ENCODE results near the gene CBR3.

The CBR3 gene

DNA sequence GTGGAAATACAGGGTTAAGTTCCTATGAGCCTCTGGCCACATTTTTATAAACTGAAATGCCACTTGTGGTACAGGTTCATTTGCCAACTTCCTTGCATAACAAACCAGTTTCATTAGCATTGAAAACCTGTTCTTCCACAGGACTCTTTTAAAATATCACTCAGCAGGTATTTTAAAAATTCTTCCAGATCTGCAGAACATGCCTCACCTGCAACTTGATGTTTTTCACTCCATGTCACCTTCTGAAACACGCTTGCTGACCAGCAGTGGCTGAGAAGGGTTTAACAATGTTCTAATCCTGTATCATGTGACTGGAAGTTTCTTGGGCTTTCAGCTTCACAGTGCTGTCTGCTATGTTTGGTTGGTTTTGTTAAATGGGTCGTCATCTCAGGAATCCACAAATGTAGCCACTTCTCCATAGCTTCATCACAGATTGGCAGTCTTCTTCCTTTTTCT, 17.6 kb upstream of the CBR3 start:
- no peak for TF ChIP-seq CTCF (IDR thresholded peaks at IDR 0.05; ENCODE audit: borderline replicate concordance, control extremely low read depth, extremely low read depth, insufficient read depth, missing control alignments)
- in situ Hi-C loops (cut with MboI; ENCODE audit: low sequenced_read_pairs, unreplicated experiment), result no loop called here
- no peak for DNase-seq (ENCODE audit: low spot score)

- no peak for TF ChIP-seq CTCF (IDR thresholded peaks at IDR 0.05; ENCODE audit: borderline replicate concordance, control extremely low read depth, extremely low read depth, insufficient read depth, missing control alignments)
- in situ Hi-C loops (cut with MboI; ENCODE audit: low sequenced_read_pairs, unreplicated experiment), result no loop called here
- DNase-seq (ENCODE audit: low spot score), result no peak
Measured at GRCh38 chr21:36120304-36120888, 14.5 kb upstream of the CBR3 start.

- DNase-seq (ENCODE audit: low spot score), result no peak
- no peak for TF ChIP-seq CTCF (IDR thresholded peaks at IDR 0.05; ENCODE audit: borderline replicate concordance, control extremely low read depth, extremely low read depth, insufficient read depth, missing control alignments)
- in situ Hi-C loops (cut with MboI; ENCODE audit: low sequenced_read_pairs, unreplicated experiment), result no loop called here
Measured at GRCh38 chr21:36122977-36123376, 11.9 kb upstream of the CBR3 start.

DNA sequence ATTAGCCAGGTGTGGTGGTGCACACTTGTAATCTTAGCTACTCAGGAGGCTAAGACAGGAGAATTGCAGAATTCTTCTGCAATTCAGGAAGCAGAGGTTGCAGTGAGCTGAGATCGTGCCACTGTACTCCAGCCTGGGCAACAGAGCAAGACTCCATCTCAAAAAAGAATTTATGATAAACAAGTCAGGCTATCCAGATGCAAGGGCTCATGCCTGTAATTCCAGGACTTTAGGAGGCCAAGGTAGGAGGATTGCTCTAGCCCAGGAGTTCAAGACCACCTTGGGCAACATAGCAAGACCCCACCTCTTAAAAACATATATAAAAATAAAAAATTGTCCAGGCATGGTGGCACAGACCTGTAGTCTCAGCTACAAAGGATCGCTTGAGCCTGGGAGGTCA, 10.5 kb upstream of the CBR3 start:
- in situ Hi-C loops (cut with MboI; ENCODE audit: low sequenced_read_pairs, unreplicated experiment), result no loop called here
- TF ChIP-seq CTCF (IDR thresholded peaks at IDR 0.05; ENCODE audit: borderline replicate concordance, control extremely low read depth, extremely low read depth, insufficient read depth, missing control alignments), result no peak
- DNase-seq (ENCODE audit: low spot score), result no peak

DNA sequence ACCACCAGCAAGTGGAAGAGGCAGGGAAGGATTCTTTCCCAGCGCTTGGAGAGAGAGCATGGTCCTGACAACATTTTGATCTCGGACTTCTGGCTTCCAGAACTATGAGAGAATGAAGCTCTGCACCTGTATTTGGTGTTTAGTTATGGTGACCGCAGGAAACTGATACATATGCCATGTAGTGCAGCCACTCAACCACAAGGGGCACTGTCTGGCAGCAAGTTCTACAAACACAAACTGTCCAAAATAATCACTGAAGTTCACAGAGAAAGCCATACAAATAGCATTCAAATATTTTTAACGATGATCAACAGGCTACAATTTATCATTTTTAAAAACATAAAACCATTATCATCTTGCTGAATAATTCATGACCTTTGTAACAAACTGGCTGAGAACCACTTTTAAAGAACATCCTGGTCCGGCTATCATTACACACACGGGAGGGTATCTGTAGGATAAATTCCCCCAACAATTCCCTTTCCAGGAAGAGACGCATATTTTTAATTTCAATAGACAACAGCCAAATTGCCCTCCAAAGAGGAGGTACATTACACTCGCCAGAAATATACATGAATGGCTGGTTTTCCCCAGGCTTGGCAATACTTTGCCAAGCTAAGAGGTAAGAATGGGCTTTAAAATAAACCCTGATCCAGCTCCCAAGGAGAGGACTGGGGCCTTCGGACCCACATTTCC, 9.2 kb upstream of the CBR3 start:
- in situ Hi-C loops (cut with MboI; ENCODE audit: low sequenced_read_pairs, unreplicated experiment), result no loop called here
- peak; percentile 53 for DNase-seq (ENCODE audit: low spot score)
- peak; percentile 66 for TF ChIP-seq CTCF (IDR thresholded peaks at IDR 0.05; ENCODE audit: borderline replicate concordance, control extremely low read depth, extremely low read depth, insufficient read depth, missing control alignments)

DNA sequence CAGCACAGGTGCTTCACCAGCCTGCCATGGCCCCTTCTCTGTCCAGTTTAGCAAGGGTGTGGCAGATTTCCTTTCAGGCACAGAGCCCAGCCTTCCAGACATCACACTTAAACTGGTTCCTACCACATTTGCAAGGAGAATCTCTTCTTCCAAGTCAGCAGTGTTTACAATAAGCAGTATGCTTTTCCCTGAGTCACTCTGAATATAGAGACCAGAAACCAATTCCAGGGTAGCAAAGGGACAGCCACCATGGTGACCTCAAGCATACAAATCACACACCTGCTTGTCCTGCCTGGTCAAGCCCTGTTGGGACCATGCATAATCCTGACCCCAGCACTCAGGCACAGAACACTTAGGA, 8.7 kb upstream of the CBR3 start:
- DNase-seq (ENCODE audit: low spot score), result no peak
- in situ Hi-C loops (cut with MboI; ENCODE audit: low sequenced_read_pairs, unreplicated experiment), result no loop called here
- TF ChIP-seq CTCF (IDR thresholded peaks at IDR 0.05; ENCODE audit: borderline replicate concordance, control extremely low read depth, extremely low read depth, insufficient read depth, missing control alignments), result no peak
